ENCODE results near the gene PFKM. TPM values are rescaled to one million over a fixed set of nuclear protein-coding genes. Genes with fewer than 3 reads are reported as not detected.

PFKM gene
- total and polyA plus RNA-seq, 2 donors (not counting 3 experiments of a cell fraction or from before 2014, with no cell fraction given) = 53.4 to 74.4 TPM

GRCh38 chr12:48135027-48135426 is 15.9 kb downstream of the PFKM start:
- H3K4me3 ChIP-seq (replicated peaks in 1 of 3; ENCODE audit: insufficient read depth in 1 of 3, low read depth in 1 of 3, low read length in 3 of 3) = no peak overlapping the region
- H3K27ac ChIP-seq (ENCODE audit: insufficient read depth, low read depth, low read length) = no peak overlapping the region
- FAIRE-seq (no peak), DNase-seq (ENCODE audit: low read depth, low spot score) (no peak)
- H3K9me3 ChIP-seq (replicated peaks; ENCODE audit: control insufficient read depth, insufficient read depth, low read length) = no peaks in the 10 kb centered on the region
- no peak overlapping the region for H3K4me2 ChIP-seq (ENCODE audit: insufficient read depth, low read length)
- H3K27me3 ChIP-seq (ENCODE audit: control insufficient read depth in 2 of 2, insufficient read depth in 2 of 2, low read length in 2 of 2) = no peaks in the 10 kb centered on the region
- no peaks in the 10 kb centered on the region for H3K9me1 ChIP-seq (replicated peaks; ENCODE audit: control insufficient read depth, extremely low read depth, insufficient read depth, low read length)
- H3K4me1 ChIP-seq (ENCODE audit: control insufficient read depth, extremely low read depth, insufficient read depth, low read length) = no peaks in the 10 kb centered on the region
- no peaks in the 10 kb centered on the region for H4K20me1 ChIP-seq (replicated peaks; ENCODE audit: control insufficient read depth, extremely low read depth, insufficient read depth, low read length)
- intact Hi-C loops (cut with micrococcal nuclease) = loop anchor here (5.0 kb wide), 1 partner anchor 532 kb away; no protein-coding TSS in a partner anchor
- BruUV-seq (replicated peaks) = no TSS peak
- peaks cover 21 to 43% of the 10 kb centered on the region in 2 experiments for H3K36me3 ChIP-seq (ENCODE audit: control insufficient read depth in 2 of 2, extremely low read depth in 1 of 2, insufficient read depth in 2 of 2, low read length in 2 of 2)
- no peak overlapping the region for H3K9ac ChIP-seq (replicated peaks; ENCODE audit: extremely low read depth, insufficient read depth, low read length)
- dilution Hi-C loops (cut with MboI; ENCODE audit: extremely low pct_ligation_motif_present, low sequenced_read_pairs) = no loop called here
- TF ChIP-seq POLR2AphosphoS5 (IDR thresholded peaks at IDR 0.05; ENCODE audit: insufficient read depth, low read depth, low read length) = no peak
- no peak for TF ChIP-seq JUN (IDR thresholded peaks at IDR 0.05; ENCODE audit: borderline replicate concordance, insufficient read depth, insufficient read length, low read depth)
- no peak for TF ChIP-seq EZH2 (IDR thresholded peaks at IDR 0.05; ENCODE audit: borderline replicate concordance, low read depth, low read length, severe bottlenecking)
- no peak for TF ChIP-seq GATA2 (IDR thresholded peaks at IDR 0.05; ENCODE audit: insufficient read depth, insufficient read length, low read depth, low read length)
- TF ChIP-seq FOS (IDR thresholded peaks at IDR 0.05; ENCODE audit: borderline replicate concordance, insufficient read depth, low read length) = no peak
- TF ChIP-seq CTCF (IDR thresholded peaks at IDR 0.05; ENCODE audit: extremely low read depth in 1 of 2, insufficient read depth in 1 of 2, low read depth in 1 of 2, low read length in 2 of 2) = no peak
- no peak for TF ChIP-seq MAX (IDR thresholded peaks at IDR 0.05; ENCODE audit: insufficient read depth, insufficient read length)
- TF ChIP-seq MYC (IDR thresholded peaks at IDR 0.05; ENCODE audit: low read depth, low read length) = no peak
- no peak for TF ChIP-seq POLR2A (IDR thresholded peaks at IDR 0.05; ENCODE audit: low read depth, low read length)
- POLR2A ChIA-PET = no interaction called here
- H3K79me2 ChIP-seq (ENCODE audit: control insufficient read depth, insufficient read depth, low read length) = no peaks in the 10 kb centered on the region
- no peak overlapping the region for H2AFZ ChIP-seq (ENCODE audit: low read depth, low read length)
- CTCF ChIA-PET = no interaction called here
